ENCODE measurements around the gene C3orf62.

- TF ChIP-seq CTCF (IDR thresholded peaks at IDR 0.05) (no peak), EP300 (IDR thresholded peaks at IDR 0.05) (no peak), POLR2A (IDR thresholded peaks at IDR 0.05) (no peak)
Observed at GRCh38 chr3:49222002-49222401, 55.0 kb downstream of the C3orf62 start.

All from ovary (tissue), 3 donors.